VCaP (cell line): ENCODE results near the gene DYNLT2.
"Not testable (repeated sequence)": the region's sequence is repeated elsewhere in the genome, so short reads cannot be mapped to it uniquely, and the experiment has no call there.

Source experiments
- H3K27ac ChIP-seq: fragments of 450-650 bp; 2 replicates; pipeline ENCODE4 v1.5.1; 2017
- CTCF ChIP-seq: fragments of 450-650 bp; conservative IDR thresholded peaks from 2 replicates; pipeline ENCODE4 v1.5.1; 2017; ENCODE audit warnings: mild to moderate bottlenecking, moderate library complexity

Gene DYNLT2

GRCh38 chr6:169707772-169708171, 43.6 kb downstream of the DYNLT2 start:
- no peak for TF ChIP-seq CTCF
- no peak overlapping the region for H3K27ac ChIP-seq

- TF ChIP-seq CTCF, result no peak
- H3K27ac ChIP-seq, result peak overlapping the region; percentile 96
Observed at GRCh38 chr6:169702840-169703246, 48.5 kb downstream of the DYNLT2 start.

- peak within 1 kb of the TSS; percentile 96 for H3K27ac ChIP-seq
- TF ChIP-seq CTCF, result peak; percentile 16; the same call in 1 of the 2 replicates
Observed at GRCh38 chr6:169701954-169702839, 49.2 kb downstream of the DYNLT2 start, which contains the start of the genes C6orf120 and WDR27. Gene C6orf120, plus strand, starts transcription at chr6:169702126. Its CDS starts 334 bp downstream, at chr6:169702460. Gene WDR27, minus strand, starts transcription at chr6:169702029. Its CDS starts 13,024 bp downstream, at chr6:169689005.

GRCh38 chr6:169701311-169701953, 49.9 kb downstream of the DYNLT2 start:
- no peak for TF ChIP-seq CTCF
- peak overlapping the region; percentile 96 for H3K27ac ChIP-seq

- TF ChIP-seq CTCF, result no peak
- H3K27ac ChIP-seq, result no peak overlapping the region; the same call in 1 of the 2 replicates
Observed at GRCh38 chr6:169700296-169700695, 51.1 kb downstream of the DYNLT2 start.

- not testable (repeated sequence) for H3K27ac ChIP-seq
- peak; percentile 56 for TF ChIP-seq CTCF
Observed at GRCh38 chr6:169697115-169697514, 54.3 kb downstream of the DYNLT2 start.

GRCh38 chr6:169695131-169695530, 56.2 kb downstream of the DYNLT2 start:
- no peak for TF ChIP-seq CTCF
- no peak overlapping the region for H3K27ac ChIP-seq
